LNCaP clone FGC (cell line): ENCODE data around the gene DTX1.

Experiments used
- DNase-seq: peaks from one replicate; pipeline ENCODE4 v3.0.0-alpha.2; 2011; ENCODE audit warnings: low read depth
- H3K4me3 ChIP-seq: 2 replicates; pipeline ENCODE4 v1.5.1; 2011; ENCODE audit warnings: mild to moderate bottlenecking, low read depth, low read length, control low read depth
- CTCF ChIP-seq: IDR thresholded peaks from 2 replicates; pipeline ENCODE4 v1.5.1; 2012; ENCODE audit warnings: mild to moderate bottlenecking; ENCODE audit not compliant: control insufficient read depth, insufficient read depth; ENCODE audit errors: extremely low read depth

Gene DTX1

GRCh38 chr12:113120670-113121370 is 64.3 kb downstream of the DTX1 start:
- no peak for TF ChIP-seq CTCF
- no peak for DNase-seq
- no peak overlapping the region for H3K4me3 ChIP-seq

- DNase-seq, result no peak
- no peak for TF ChIP-seq CTCF
- no peak overlapping the region for H3K4me3 ChIP-seq
These were observed 71.3 kb downstream of the DTX1 start for GRCh38 chr12:113127791-113128199.

- TF ChIP-seq CTCF, result no peak
- no peak for DNase-seq
- no peak overlapping the region for H3K4me3 ChIP-seq
These were observed 72.5 kb downstream of the DTX1 start for GRCh38 chr12:113128802-113129663.

- no peak for TF ChIP-seq CTCF
- H3K4me3 ChIP-seq, result no peak overlapping the region
- no peak for DNase-seq
These were observed 73.3 kb downstream of the DTX1 start for GRCh38 chr12:113129664-113130456.

GRCh38 chr12:113130457-113131135 is 74.1 kb downstream of the DTX1 start:
- 0 out of 2 replicates have a peak, but pooled peaks have one; percentile 12 for TF ChIP-seq CTCF
- H3K4me3 ChIP-seq, result no peak overlapping the region
- DNase-seq, result no peak

GRCh38 chr12:113131556-113131955 is 75.0 kb downstream of the DTX1 start:
- TF ChIP-seq CTCF, result no peak
- no peak for DNase-seq
- no peak overlapping the region for H3K4me3 ChIP-seq
